Measurements from ENCODE around the gene CD101.

- no peak for TF ChIP-seq CTCF (IDR thresholded peaks at IDR 0.05)
- no peak for TF ChIP-seq POLR2A (IDR thresholded peaks at IDR 0.05)
Measured at GRCh38 chr1:117030271-117030877, 28.8 kb downstream of the CD101 start.
